GM21390 (cell line): ENCODE results near the gene CGNL1.

Source experiments
- ATAC-seq: cut with Tn5 transposase; IDR thresholded peaks from one replicate; pipeline ENCODE4 v1.9.1; 2021; ENCODE audit not compliant: unreplicated experiment

CGNL1 gene

DNA sequence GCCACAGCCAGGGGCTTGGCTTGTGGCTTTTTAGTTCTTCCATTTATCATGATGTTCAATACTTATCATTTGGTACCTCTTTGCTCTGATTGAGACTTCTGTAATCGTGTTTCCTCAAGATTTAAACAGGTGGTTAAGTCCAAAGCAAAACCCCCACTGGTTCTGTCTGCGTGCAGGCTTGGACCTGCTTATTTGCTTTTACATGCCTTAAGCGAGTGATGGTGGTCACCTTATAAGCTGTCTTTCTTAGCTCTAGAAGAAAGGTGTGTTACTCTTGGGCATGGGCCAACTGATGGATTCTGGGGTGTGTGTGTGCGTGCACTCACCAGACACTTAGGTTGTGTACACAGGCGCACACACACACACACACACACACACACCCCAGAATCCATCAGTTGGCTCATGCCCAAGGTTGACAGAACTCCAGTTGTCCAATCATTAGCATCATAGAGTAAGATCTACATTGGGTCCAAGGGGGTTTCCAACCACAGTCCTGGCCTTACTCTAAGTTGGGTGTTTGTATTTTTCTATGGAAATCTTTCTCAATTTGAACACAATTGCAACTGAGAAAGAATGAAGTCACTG is 216.6 kb downstream of the CGNL1 start:
- no peak for ATAC-seq

DNA sequence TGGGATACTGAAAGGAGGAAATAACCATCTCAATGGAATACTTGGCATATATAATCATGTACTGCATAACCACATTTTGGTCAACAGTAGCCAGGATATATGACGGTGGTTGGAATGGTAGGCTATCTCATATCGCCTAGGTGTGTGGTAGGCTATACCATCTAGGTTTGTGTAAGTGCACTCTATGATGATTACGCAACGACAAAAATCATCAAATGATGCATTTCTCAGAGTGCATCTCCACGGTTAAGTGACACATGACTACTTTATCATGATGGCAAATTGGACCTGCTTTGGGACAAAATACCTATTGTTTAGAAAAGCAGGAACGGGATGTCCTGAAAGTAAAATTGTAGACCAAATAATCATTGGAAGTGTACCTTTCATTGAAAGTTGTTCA is 218.2 kb downstream of the CGNL1 start:
- ATAC-seq: no peak

GRCh38 chr15:57595011-57595866 is 218.9 kb downstream of the CGNL1 start:
- ATAC-seq: no peak

DNA sequence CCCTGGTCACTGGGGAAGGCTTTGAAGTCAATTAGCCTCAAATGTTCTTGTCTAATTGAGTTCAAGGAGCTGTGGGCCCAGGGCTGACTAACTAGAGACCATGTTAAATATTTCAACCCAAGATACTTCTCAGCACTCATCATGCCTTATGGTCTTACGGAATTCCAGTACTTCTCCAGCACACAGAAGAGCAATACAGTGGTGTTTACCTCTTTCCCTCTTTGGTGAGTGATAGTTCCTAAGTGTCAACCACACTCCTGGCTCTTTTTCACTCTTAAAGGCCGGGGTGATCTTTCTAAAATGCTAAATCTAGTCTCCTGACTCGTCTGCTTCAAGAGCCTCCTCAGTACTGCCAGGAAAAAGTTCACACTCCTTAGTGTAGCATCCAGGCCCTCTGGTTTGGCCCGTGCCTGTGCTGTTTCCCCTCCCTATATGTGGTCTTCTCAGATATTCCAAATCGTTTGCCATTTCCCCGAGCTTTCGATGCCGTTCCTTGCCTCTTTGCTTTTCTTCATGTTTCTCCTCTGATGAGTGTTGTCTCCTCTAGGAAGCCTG is 220.1 kb downstream of the CGNL1 start:
- ATAC-seq: no peak

- ATAC-seq: no peak
These were observed 220.7 kb downstream of the CGNL1 start for GRCh38 chr15:57596978-57597377.

GRCh38 chr15:57597431-57597830 is 221.1 kb downstream of the CGNL1 start:
- no peak for ATAC-seq

DNA sequence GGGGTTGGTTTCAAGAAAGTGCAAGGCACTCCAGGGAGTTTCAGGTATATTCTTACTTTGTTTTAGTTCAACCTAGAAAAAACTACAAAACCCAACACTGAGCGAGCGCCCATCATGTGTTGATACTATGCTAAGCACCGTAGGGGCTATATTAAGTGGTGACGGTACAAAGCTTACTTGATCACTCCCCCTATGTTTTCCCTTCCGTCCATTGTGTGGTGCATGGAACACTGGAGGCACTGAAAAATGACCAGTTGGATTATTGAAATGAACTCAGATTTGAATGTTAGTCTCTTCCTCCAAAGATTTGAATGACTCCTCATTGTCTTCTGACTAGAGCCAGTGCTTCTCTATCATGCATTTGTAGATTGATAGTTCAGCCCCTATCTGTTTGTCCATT is 222.0 kb downstream of the CGNL1 start:
- ATAC-seq: no peak

GRCh38 chr15:57599296-57599810 is 223.0 kb downstream of the CGNL1 start:
- ATAC-seq: no peak

- no peak for ATAC-seq
These were observed 223.9 kb downstream of the CGNL1 start for GRCh38 chr15:57600197-57600596.
